ENCODE data around the gene CNTLN.
"Not testable (repeated sequence)": the region's sequence is repeated elsewhere in the genome, so short reads cannot be mapped to it uniquely, and the experiment has no call there.

The CNTLN gene

GRCh38 chr9:17229945-17230560 lies 95.2 kb downstream of the CNTLN start:
- H3K36me3 ChIP-seq (ENCODE audit: control insufficient read depth, insufficient read depth, low read length): no peaks in the 10 kb centered on the region
- WGBS (ENCODE audit: insufficient coverage, insufficient read length): no CpG with 5 or more reads among the region's 4 CpGs
- H3K4me1 ChIP-seq (ENCODE audit: control insufficient read depth, insufficient read depth, low read length): no peaks in the 10 kb centered on the region
- H3K27me3 ChIP-seq (ENCODE audit: control insufficient read depth, insufficient read depth, low read length): no peaks in the 10 kb centered on the region
- no peaks in the 10 kb centered on the region for H3K9me3 ChIP-seq (ENCODE audit: control insufficient read depth, insufficient read depth, low read length)
- no peak for DNase-seq (ENCODE audit: low read depth, low spot score)
- no peak overlapping the region for H3K27ac ChIP-seq (ENCODE audit: low read length)
- H3K4me3 ChIP-seq (ENCODE audit: low read length): no peak overlapping the region

- H3K36me3 ChIP-seq (ENCODE audit: control insufficient read depth, insufficient read depth, low read length): no peaks in the 10 kb centered on the region
- H3K9me3 ChIP-seq (ENCODE audit: control insufficient read depth, insufficient read depth, low read length): no peaks in the 10 kb centered on the region
- H3K4me3 ChIP-seq (ENCODE audit: low read length): no peak overlapping the region
- no peak for DNase-seq (ENCODE audit: low read depth, low spot score)
- H3K27ac ChIP-seq (ENCODE audit: low read length): no peak overlapping the region
- H3K27me3 ChIP-seq (ENCODE audit: control insufficient read depth, insufficient read depth, low read length): no peaks in the 10 kb centered on the region
- H3K4me1 ChIP-seq (ENCODE audit: control insufficient read depth, insufficient read depth, low read length): no peaks in the 10 kb centered on the region
- no CpG with 5 or more reads among the region's 1 CpG for WGBS (ENCODE audit: insufficient coverage, insufficient read length)
Observed at GRCh38 chr9:17230646-17231045, 95.8 kb downstream of the CNTLN start.

GRCh38 chr9:17236147-17236546 lies 101.3 kb downstream of the CNTLN start:
- Histone ChIP-seq H3K27me3 (ENCODE audit: control insufficient read depth, insufficient read depth, low read length) (no peaks in the 10 kb centered on the region), H3K9me3 (ENCODE audit: control insufficient read depth, insufficient read depth, low read length) (no peaks in the 10 kb centered on the region), H3K4me3 (ENCODE audit: low read length) (no peak overlapping the region), H3K27ac (ENCODE audit: low read length) (no peak overlapping the region), H3K36me3 (ENCODE audit: control insufficient read depth, insufficient read depth, low read length) (no peaks in the 10 kb centered on the region), H3K4me1 (ENCODE audit: control insufficient read depth, insufficient read depth, low read length) (no peaks in the 10 kb centered on the region)
- whole genome bisulfite sequencing (ENCODE audit: insufficient coverage, insufficient read length): no CpG with 5 or more reads among the region's 2 CpGs
- no peak for DNase-seq (ENCODE audit: low read depth, low spot score)

GRCh38 chr9:17246770-17247169 lies 111.9 kb downstream of the CNTLN start:
- no CpG with 5 or more reads among the region's 5 CpGs for WGBS (ENCODE audit: insufficient coverage, insufficient read length)
- DNase-seq (ENCODE audit: low read depth, low spot score): no peak
- Histone ChIP-seq H3K4me1 (ENCODE audit: control insufficient read depth, insufficient read depth, low read length) (no peaks in the 10 kb centered on the region), H3K27ac (ENCODE audit: low read length) (no peak overlapping the region), H3K9me3 (ENCODE audit: control insufficient read depth, insufficient read depth, low read length) (no peaks in the 10 kb centered on the region), H3K27me3 (ENCODE audit: control insufficient read depth, insufficient read depth, low read length) (no peaks in the 10 kb centered on the region), H3K36me3 (ENCODE audit: control insufficient read depth, insufficient read depth, low read length) (no peaks in the 10 kb centered on the region), H3K4me3 (ENCODE audit: low read length) (no peak overlapping the region)

- H3K4me3 ChIP-seq (ENCODE audit: low read length): no peak overlapping the region
- DNase-seq (ENCODE audit: low read depth, low spot score): no peak
- no peaks in the 10 kb centered on the region for H3K4me1 ChIP-seq (ENCODE audit: control insufficient read depth, insufficient read depth, low read length)
- H3K36me3 ChIP-seq (ENCODE audit: control insufficient read depth, insufficient read depth, low read length): no peaks in the 10 kb centered on the region
- no peaks in the 10 kb centered on the region for H3K27me3 ChIP-seq (ENCODE audit: control insufficient read depth, insufficient read depth, low read length)
- H3K27ac ChIP-seq (ENCODE audit: low read length): no peak overlapping the region
- H3K9me3 ChIP-seq (ENCODE audit: control insufficient read depth, insufficient read depth, low read length): no peaks in the 10 kb centered on the region
Observed at GRCh38 chr9:17251100-17251499, 116.3 kb downstream of the CNTLN start.

- H3K4me3 ChIP-seq (ENCODE audit: low read length); DNase-seq (ENCODE audit: low read depth, low spot score): not testable (repeated sequence)
Observed at GRCh38 chr9:17268531-17269188, 133.8 kb downstream of the CNTLN start.

GRCh38 chr9:17269799-17270198 lies 135.0 kb downstream of the CNTLN start:
- Histone ChIP-seq H3K27me3 (ENCODE audit: control insufficient read depth, insufficient read depth, low read length) (no peaks in the 10 kb centered on the region), H3K36me3 (ENCODE audit: control insufficient read depth, insufficient read depth, low read length) (no peaks in the 10 kb centered on the region), H3K4me3 (ENCODE audit: low read length) (no peak overlapping the region), H3K4me1 (ENCODE audit: control insufficient read depth, insufficient read depth, low read length) (no peaks in the 10 kb centered on the region), H3K27ac (ENCODE audit: low read length) (no peak overlapping the region), H3K9me3 (ENCODE audit: control insufficient read depth, insufficient read depth, low read length) (no peaks in the 10 kb centered on the region)
- DNase-seq (ENCODE audit: low read depth, low spot score): no peak

More at GRCh38 chr9:17268531-17269188, 133.8 kb downstream of the CNTLN start:
- WGBS (ENCODE audit: insufficient coverage, insufficient read length): no CpG with 5 or more reads among the region's 19 CpGs
- H3K9me3 ChIP-seq (ENCODE audit: control insufficient read depth, insufficient read depth, low read length); H3K27ac ChIP-seq (ENCODE audit: low read length); H3K27me3 ChIP-seq (ENCODE audit: control insufficient read depth, insufficient read depth, low read length); H3K4me1 ChIP-seq (ENCODE audit: control insufficient read depth, insufficient read depth, low read length); H3K36me3 ChIP-seq (ENCODE audit: control insufficient read depth, insufficient read depth, low read length): not testable (repeated sequence)

- no peak overlapping the region for H3K27ac ChIP-seq (ENCODE audit: low read length)
- no peaks in the 10 kb centered on the region for H3K9me3 ChIP-seq (ENCODE audit: control insufficient read depth, insufficient read depth, low read length)
- H3K27me3 ChIP-seq (ENCODE audit: control insufficient read depth, insufficient read depth, low read length): no peaks in the 10 kb centered on the region
- no peaks in the 10 kb centered on the region for H3K4me1 ChIP-seq (ENCODE audit: control insufficient read depth, insufficient read depth, low read length)
- no peaks in the 10 kb centered on the region for H3K36me3 ChIP-seq (ENCODE audit: control insufficient read depth, insufficient read depth, low read length)
- DNase-seq (ENCODE audit: low read depth, low spot score): no peak
- no peak overlapping the region for H3K4me3 ChIP-seq (ENCODE audit: low read length)
Observed at GRCh38 chr9:17272536-17272935, 137.7 kb downstream of the CNTLN start.

GRCh38 chr9:17280350-17281012 lies 145.6 kb downstream of the CNTLN start:
- Histone ChIP-seq H3K4me3 (ENCODE audit: low read length) (no peak overlapping the region), H3K4me1 (ENCODE audit: control insufficient read depth, insufficient read depth, low read length) (no peaks in the 10 kb centered on the region; the same call in 1 of the 2 replicates), H3K27ac (ENCODE audit: low read length) (no peak overlapping the region), H3K36me3 (ENCODE audit: control insufficient read depth, insufficient read depth, low read length) (no peaks in the 10 kb centered on the region), H3K9me3 (ENCODE audit: control insufficient read depth, insufficient read depth, low read length) (no peaks in the 10 kb centered on the region), H3K27me3 (ENCODE audit: control insufficient read depth, insufficient read depth, low read length) (no peaks in the 10 kb centered on the region)
- no peak for DNase-seq (ENCODE audit: low read depth, low spot score)
- no CpG with 5 or more reads among the region's 4 CpGs for WGBS (ENCODE audit: insufficient coverage, insufficient read length)

GRCh38 chr9:17290673-17291072 lies 155.8 kb downstream of the CNTLN start:
- no CpG with 5 or more reads among the region's 22 CpGs for WGBS (ENCODE audit: insufficient coverage, insufficient read length)
- not testable (repeated sequence) for DNase-seq (ENCODE audit: low read depth, low spot score); H3K4me1 ChIP-seq (ENCODE audit: control insufficient read depth, insufficient read depth, low read length); H3K9me3 ChIP-seq (ENCODE audit: control insufficient read depth, insufficient read depth, low read length); H3K36me3 ChIP-seq (ENCODE audit: control insufficient read depth, insufficient read depth, low read length); H3K27me3 ChIP-seq (ENCODE audit: control insufficient read depth, insufficient read depth, low read length); H3K27ac ChIP-seq (ENCODE audit: low read length); H3K4me3 ChIP-seq (ENCODE audit: low read length)

GRCh38 chr9:17291766-17292165 lies 156.9 kb downstream of the CNTLN start:
- Histone ChIP-seq H3K27ac (ENCODE audit: low read length) (no peak overlapping the region), H3K9me3 (ENCODE audit: control insufficient read depth, insufficient read depth, low read length) (no peaks in the 10 kb centered on the region), H3K36me3 (ENCODE audit: control insufficient read depth, insufficient read depth, low read length) (no peaks in the 10 kb centered on the region), H3K27me3 (ENCODE audit: control insufficient read depth, insufficient read depth, low read length) (no peaks in the 10 kb centered on the region), H3K4me1 (ENCODE audit: control insufficient read depth, insufficient read depth, low read length) (no peaks in the 10 kb centered on the region), H3K4me3 (ENCODE audit: low read length) (no peak overlapping the region)
- DNase-seq (ENCODE audit: low read depth, low spot score): no peak
- WGBS (ENCODE audit: insufficient coverage, insufficient read length): no CpG with 5 or more reads among the region's 2 CpGs
